Measurements from ENCODE around the gene NPAS3. TPM values are rescaled to one million over a fixed set of nuclear protein-coding genes. Genes with fewer than 3 reads are reported as not detected.

The NPAS3 gene
- total RNA-seq, 4 donors from 2014 or later = 4.0 to 12.2 (median 5.6) TPM

- Histone ChIP-seq H3K4me3 (replicated peaks in 1 of 3) (no peak overlapping the region), H3K9me3 (no peaks in the 10 kb centered on the region), H3K27ac (no peak overlapping the region), H3K4me1 (no peaks in the 10 kb centered on the region), H3K36me3 (no peaks in the 10 kb centered on the region), H3K27me3 (no peaks in the 10 kb centered on the region)
- intact Hi-C loops (cut with DNase I) = no loop called here
- TF ChIP-seq POLR2A (IDR thresholded peaks at IDR 0.05) = no peak
- no peak for TF ChIP-seq CTCF (IDR thresholded peaks at IDR 0.05)
- no peak for DNase-seq
Measured at GRCh38 chr14:33098016-33098415, 159.3 kb downstream of the NPAS3 start.

DNA sequence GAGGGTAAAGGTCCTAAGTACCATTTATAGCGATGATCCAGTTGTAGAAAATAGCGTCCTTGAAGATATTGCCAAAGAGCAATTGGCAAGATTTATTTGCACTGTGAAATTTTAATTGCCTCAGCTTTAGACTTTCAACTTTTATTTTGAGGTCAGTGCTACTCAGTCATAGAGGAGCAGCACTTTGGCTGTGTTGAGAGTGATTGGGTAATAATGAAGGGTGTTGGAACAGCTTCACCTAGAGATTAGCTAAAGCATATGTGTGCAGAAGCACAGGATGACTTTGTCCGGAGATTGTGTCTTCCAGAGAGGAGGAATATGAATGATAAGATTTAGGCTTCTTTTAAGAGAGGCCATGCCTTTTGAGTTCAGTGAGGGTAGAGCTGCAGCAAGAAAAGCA, 164.8 kb downstream of the NPAS3 start:
- WGBS, 2 donors = 82 to 84% methylated on average over 3 of the region's 3 CpGs
- H3K4me1 ChIP-seq = no peaks in the 10 kb centered on the region
- H3K27ac ChIP-seq = no peak overlapping the region
- H3K27me3 ChIP-seq = no peaks in the 10 kb centered on the region
- H3K9me3 ChIP-seq = no peaks in the 10 kb centered on the region
- H3K36me3 ChIP-seq = no peaks in the 10 kb centered on the region
- no peak for DNase-seq
- no peak for TF ChIP-seq POLR2A (IDR thresholded peaks at IDR 0.05)
- no peak for TF ChIP-seq CTCF (IDR thresholded peaks at IDR 0.05)
- H3K4me3 ChIP-seq (replicated peaks in 1 of 3) = no peak overlapping the region
- intact Hi-C loops (cut with DNase I) = no loop called here

GRCh38 chr14:33103966-33104365, 165.3 kb downstream of the NPAS3 start:
- TF ChIP-seq CTCF (IDR thresholded peaks at IDR 0.05) = no peak
- TF ChIP-seq POLR2A (IDR thresholded peaks at IDR 0.05) = no peak
- no peak overlapping the region for H3K27ac ChIP-seq
- WGBS, 2 donors = 87 to 95% methylated on average over 2 of the region's 2 CpGs

GRCh38 chr14:33110737-33111443, 172.2 kb downstream of the NPAS3 start:
- Histone ChIP-seq H3K4me3 (replicated peaks in 1 of 3) (no peak overlapping the region), H3K36me3 (no peaks in the 10 kb centered on the region), H3K4me1 (no peaks in the 10 kb centered on the region), H3K9me3 (no peaks in the 10 kb centered on the region), H3K27me3 (no peaks in the 10 kb centered on the region), H3K27ac (no peak overlapping the region)
- TF ChIP-seq CTCF (IDR thresholded peaks at IDR 0.05) = no peak
- TF ChIP-seq POLR2A (IDR thresholded peaks at IDR 0.05) = no peak
- WGBS, 2 donors = 75 to 79% methylated on average over 8 of the region's 8 CpGs
- no peak for DNase-seq
- intact Hi-C loops (cut with DNase I) = no loop called here

More at GRCh38 chr14:33103966-33104365, 165.3 kb downstream of the NPAS3 start:
- H3K27me3 ChIP-seq = no peaks in the 10 kb centered on the region
- H3K4me1 ChIP-seq = no peaks in the 10 kb centered on the region
- H3K4me3 ChIP-seq (replicated peaks in 1 of 3) = no peak overlapping the region
- no peak for DNase-seq
- H3K9me3 ChIP-seq = no peaks in the 10 kb centered on the region
- intact Hi-C loops (cut with DNase I) = no loop called here
- no peaks in the 10 kb centered on the region for H3K36me3 ChIP-seq

DNA sequence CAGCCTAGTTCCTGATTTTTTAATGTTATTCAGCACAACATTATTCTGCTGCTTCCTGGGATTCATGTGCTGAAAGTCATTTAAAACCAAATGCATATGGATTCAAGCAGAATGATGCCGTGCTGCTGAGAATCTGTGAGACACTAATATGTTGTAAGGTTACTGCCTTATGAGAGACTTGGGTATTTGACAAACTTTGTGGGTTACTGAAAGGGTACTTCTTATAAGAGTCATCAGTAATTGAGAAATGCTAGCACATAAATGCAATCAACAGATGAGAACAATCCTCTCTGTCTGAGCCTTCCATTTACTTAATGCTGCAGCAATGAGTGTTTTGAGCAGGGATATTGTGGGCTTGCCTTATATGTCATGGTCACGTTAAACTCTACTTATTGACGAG, 175.7 kb downstream of the NPAS3 start:
- intact Hi-C loops (cut with DNase I) = no loop called here
- Histone ChIP-seq H3K9me3 (no peaks in the 10 kb centered on the region), H3K4me3 (replicated peaks in 1 of 3) (no peak overlapping the region), H3K27ac (no peak overlapping the region), H3K27me3 (no peaks in the 10 kb centered on the region), H3K4me1 (no peaks in the 10 kb centered on the region), H3K36me3 (no peaks in the 10 kb centered on the region)
- WGBS, 2 donors = 90 to 91% methylated on average over 3 of the region's 3 CpGs
- DNase-seq = no peak
- no peak for TF ChIP-seq POLR2A (IDR thresholded peaks at IDR 0.05)
- no peak for TF ChIP-seq CTCF (IDR thresholded peaks at IDR 0.05)
